T47D (cell line): Measurements from ENCODE around the gene TUBGCP5.
A peak's percentile ranks its signal among the peaks of the same experiment; 100 is the strongest.
"Not testable (repeated sequence)": the region's sequence is repeated elsewhere in the genome, so short reads cannot be mapped to it uniquely, and the experiment has no call there.

Source experiments
- DNase-seq, 2 experiments: peaks; one replicate each; pipeline versions ENCODE4 v3.0.0 to v3.0.0-alpha.2; 2011 to 2012; ENCODE audit warnings: low read depth in 1 of 2, low spot score in 1 of 2
- JUND ChIP-seq: IDR thresholded peaks from 2 replicates; pipeline ENCODE4 v1.6.1; 2012; ENCODE audit warnings: low read depth
- in situ Hi-C: cut with HindIII; loops from 2 replicates; pipeline ENCODE4 v1.10.0; 2016; ENCODE audit warnings: low sequenced_read_pairs, low pct_unique_long_range_greater_than_20kb

Gene TUBGCP5

GRCh38 chr15:23064156-23064555, 24.8 kb upstream of the TUBGCP5 start:
- no peak for DNase-seq
- in situ Hi-C loops, result no loop called here

GRCh38 chr15:23057707-23058106, 18.3 kb upstream of the TUBGCP5 start:
- in situ Hi-C loops, result no loop called here
- DNase-seq, result no peak
- no peak for TF ChIP-seq JUND

More at GRCh38 chr15:23064156-23064555, 24.8 kb upstream of the TUBGCP5 start:
- no peak for TF ChIP-seq JUND

GRCh38 chr15:23055316-23055715, 15.9 kb upstream of the TUBGCP5 start:
- in situ Hi-C loops, result no loop called here
- DNase-seq, result no peak
- no peak for TF ChIP-seq JUND

- TF ChIP-seq JUND, result no peak
- peak in 1 of 2 experiments; percentile 8 for DNase-seq
- in situ Hi-C loops, result no loop called here
Measured at GRCh38 chr15:23052522-23052921, 13.2 kb upstream of the TUBGCP5 start.

- DNase-seq, result no peak
- no peak for TF ChIP-seq JUND
- in situ Hi-C loops, result no loop called here
Measured at GRCh38 chr15:23050708-23051107, 11.3 kb upstream of the TUBGCP5 start.

GRCh38 chr15:23049984-23050628, 10.7 kb upstream of the TUBGCP5 start:
- no peak for DNase-seq
- TF ChIP-seq JUND, result no peak
- in situ Hi-C loops, result no loop called here

GRCh38 chr15:23048572-23049282, 9.4 kb upstream of the TUBGCP5 start:
- in situ Hi-C loops, DNase-seq: not testable (repeated sequence)

GRCh38 chr15:23043987-23044386, 4.6 kb upstream of the TUBGCP5 start:
- in situ Hi-C loops, DNase-seq: not testable (repeated sequence)

GRCh38 chr15:23043535-23043934, 4.2 kb upstream of the TUBGCP5 start:
- in situ Hi-C loops, DNase-seq: not testable (repeated sequence)

GRCh38 chr15:23041736-23042135, 2.4 kb upstream of the TUBGCP5 start:
- DNase-seq, in situ Hi-C loops: not testable (repeated sequence)

- no peak for TF ChIP-seq JUND
- DNase-seq, result no peak
- in situ Hi-C loops, result no loop called here
Measured at GRCh38 chr15:23039917-23040281, 530 bp upstream of the TUBGCP5 start.

- in situ Hi-C loops, result no loop called here
- TF ChIP-seq JUND, result no peak
- peak in 1 of 2 experiments; percentile 16 for DNase-seq
Measured at GRCh38 chr15:23038726-23039142, 635 bp downstream of the TUBGCP5 start.

- TF ChIP-seq JUND, result no peak
- DNase-seq, result peak; percentile 48 to 63
- in situ Hi-C loops, result no loop called here
Measured at GRCh38 chr15:23035964-23036566, 3.3 kb downstream of the TUBGCP5 start.
